ENCODE results near the gene FOLR1. TPM values are rescaled to one million over a fixed set of nuclear protein-coding genes. Genes with fewer than 3 reads are reported as not detected.
A peak's percentile ranks its signal among the peaks of the same experiment; 100 is the strongest.
"Not testable (repeated sequence)": the region's sequence is repeated elsewhere in the genome, so short reads cannot be mapped to it uniquely, and the experiment has no call there.

Gene FOLR1
- total RNA-seq, 1 donor from 2014 or later, result 108 TPM

GRCh38 chr11:72181553-72181958, 10.4 kb upstream of the FOLR1 start:
- not testable (repeated sequence) for DNase-seq (ENCODE audit: low read depth)

DNA sequence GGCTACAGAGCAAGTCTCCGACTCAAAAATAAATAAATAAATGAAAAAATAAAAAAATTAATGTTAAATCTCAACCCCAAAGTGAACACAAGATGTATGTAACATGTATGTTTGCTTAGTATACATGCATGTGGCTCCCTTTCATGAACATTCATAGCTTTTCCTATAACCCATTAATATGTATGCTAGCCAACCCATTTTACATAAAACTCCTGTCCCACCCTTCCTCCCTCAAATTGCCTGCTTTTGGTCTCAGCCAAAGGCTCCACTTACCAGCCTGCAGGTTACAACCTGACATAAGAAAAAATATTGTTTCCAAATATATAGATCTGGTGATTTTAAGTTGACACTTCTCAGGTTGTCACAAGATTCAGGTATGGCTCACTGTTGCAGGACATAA, 3.7 kb upstream of the FOLR1 start:
- no peak for DNase-seq (ENCODE audit: low read depth)

- DNase-seq (ENCODE audit: low read depth), result peak; percentile 50
Observed at GRCh38 chr11:72189455-72190250, 2.3 kb upstream of the FOLR1 start.

- DNase-seq (ENCODE audit: low read depth), result no peak
Observed at GRCh38 chr11:72190631-72191071, 1.3 kb upstream of the FOLR1 start.

DNA sequence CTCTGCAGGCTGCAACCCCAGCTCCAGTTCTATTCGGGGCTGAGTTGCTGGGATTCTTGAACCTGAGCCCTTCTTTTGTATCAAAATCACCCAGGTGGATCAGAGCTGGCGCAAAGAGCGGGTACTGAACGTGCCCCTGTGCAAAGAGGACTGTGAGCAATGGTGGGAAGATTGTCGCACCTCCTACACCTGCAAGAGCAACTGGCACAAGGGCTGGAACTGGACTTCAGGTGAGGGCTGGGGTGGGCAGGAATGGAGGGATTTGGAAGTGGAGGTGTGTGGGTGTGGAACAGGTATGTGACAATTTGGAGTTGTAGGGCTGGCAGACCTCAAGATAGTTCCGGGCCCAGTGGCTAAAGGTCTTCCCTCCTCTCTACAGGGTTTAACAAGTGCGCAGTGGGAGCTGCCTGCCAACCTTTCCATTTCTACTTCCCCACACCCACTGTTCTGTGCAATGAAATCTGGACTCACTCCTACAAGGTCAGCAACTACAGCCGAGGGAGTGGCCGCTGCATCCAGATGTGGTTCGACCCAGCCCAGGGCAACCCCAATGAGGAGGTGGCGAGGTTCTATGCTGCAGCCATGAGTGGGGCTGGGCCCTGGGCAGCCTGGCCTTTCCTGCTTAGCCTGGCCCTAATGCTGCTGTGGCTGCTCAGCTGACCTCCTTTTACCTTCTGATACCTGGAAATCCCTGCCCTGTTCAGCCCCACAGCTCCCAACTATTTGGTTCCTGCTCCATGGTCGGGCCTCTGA, 3.8 kb downstream of the FOLR1 start:
- no peak for DNase-seq (ENCODE audit: low read depth)

DNA sequence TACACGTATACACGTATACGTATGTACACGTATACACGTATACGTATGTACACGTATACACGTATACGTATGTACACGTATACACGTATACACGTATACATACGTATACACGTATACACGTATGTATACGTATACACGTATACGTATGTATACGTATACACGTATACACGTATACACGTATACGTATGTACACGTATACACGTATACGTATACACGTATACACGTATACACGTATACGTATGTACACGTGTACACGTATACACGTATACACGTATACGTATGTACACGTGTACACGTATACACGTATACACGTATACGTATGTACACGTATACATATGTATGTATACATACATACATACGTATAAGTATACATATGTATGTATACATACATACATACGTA, 9.5 kb downstream of the FOLR1 start:
- DNase-seq (ENCODE audit: low read depth), result not testable (repeated sequence)

DNA sequence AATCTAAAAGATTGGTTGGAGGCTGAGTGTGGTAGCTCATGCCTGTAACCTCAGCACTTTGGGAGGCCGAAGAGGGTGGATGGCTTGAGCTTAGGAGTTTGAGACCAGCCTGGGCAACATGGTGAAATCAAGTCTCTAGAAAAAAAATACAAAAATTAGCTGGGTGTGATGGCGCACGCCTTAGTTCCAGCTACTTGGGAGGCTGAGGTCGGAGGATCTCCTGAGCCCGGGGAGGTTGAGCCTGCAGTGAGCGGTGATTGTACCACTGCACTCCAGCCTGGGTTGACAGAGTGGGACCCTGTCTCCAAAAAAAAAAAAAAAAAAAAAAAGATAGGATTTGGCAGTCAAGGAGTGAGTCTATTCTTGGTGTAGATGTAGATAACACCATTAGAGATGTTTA, 10.6 kb downstream of the FOLR1 start:
- DNase-seq (ENCODE audit: low read depth), result no peak

DNA sequence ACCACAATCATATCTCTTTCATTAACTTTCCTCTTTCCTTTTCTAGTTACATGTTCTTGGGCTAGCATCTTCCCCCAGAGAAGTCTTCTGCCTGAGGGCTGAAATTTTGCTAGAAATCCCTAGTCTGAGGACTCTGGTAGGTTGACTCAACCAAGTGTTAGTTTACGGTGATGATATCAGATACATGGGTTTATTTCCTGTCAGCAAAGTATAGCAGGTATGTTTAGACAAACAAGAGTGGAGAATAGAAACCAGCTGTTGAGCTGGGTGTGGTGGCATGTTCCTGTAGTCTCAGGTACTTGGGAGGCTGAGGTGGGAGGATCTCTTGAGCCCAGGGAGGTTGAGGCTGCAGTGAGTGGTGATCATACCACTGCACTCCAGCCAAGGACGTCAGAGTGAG, 11.2 kb downstream of the FOLR1 start:
- no peak for DNase-seq (ENCODE audit: low read depth)

GRCh38 chr11:72204886-72205285, 12.9 kb downstream of the FOLR1 start:
- DNase-seq (ENCODE audit: low read depth), result peak; percentile 51

GRCh38 chr11:72206794-72207193, 14.9 kb downstream of the FOLR1 start:
- DNase-seq (ENCODE audit: low read depth), result not testable (repeated sequence)

- no peak for DNase-seq (ENCODE audit: low read depth)
Observed at GRCh38 chr11:72208281-72208680, 16.3 kb downstream of the FOLR1 start.

- DNase-seq (ENCODE audit: low read depth), result no peak
Observed at GRCh38 chr11:72209101-72209500, 17.2 kb downstream of the FOLR1 start.

GRCh38 chr11:72216638-72217037, 24.7 kb downstream of the FOLR1 start, which contains the start of gene FOLR2:
Gene FOLR2, plus strand, starts transcription at chr11:72216794. Its CDS starts 1,791 bp downstream, at chr11:72218585.
- DNase-seq (ENCODE audit: low read depth), result no peak

DNA sequence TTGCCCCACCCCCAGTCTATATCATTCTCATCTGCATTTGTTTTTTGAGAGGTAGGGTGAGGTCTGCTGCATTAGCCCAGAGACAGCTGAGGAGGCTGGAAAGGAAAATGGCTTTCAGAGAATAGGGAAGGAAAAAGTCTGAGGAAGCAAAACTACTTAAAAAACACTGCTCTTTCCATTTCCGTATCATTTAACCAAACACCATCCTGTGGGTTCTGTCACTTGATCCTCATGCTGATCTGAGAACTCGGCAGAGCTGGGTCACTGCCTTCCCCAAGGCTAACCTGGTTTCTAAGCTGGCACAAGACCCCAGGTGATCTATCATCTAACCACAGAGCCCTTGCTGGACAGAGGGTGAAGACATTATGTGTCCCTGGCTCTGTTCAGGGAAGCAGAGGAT, 25.9 kb downstream of the FOLR1 start:
- no peak for DNase-seq (ENCODE audit: low read depth)

DNA sequence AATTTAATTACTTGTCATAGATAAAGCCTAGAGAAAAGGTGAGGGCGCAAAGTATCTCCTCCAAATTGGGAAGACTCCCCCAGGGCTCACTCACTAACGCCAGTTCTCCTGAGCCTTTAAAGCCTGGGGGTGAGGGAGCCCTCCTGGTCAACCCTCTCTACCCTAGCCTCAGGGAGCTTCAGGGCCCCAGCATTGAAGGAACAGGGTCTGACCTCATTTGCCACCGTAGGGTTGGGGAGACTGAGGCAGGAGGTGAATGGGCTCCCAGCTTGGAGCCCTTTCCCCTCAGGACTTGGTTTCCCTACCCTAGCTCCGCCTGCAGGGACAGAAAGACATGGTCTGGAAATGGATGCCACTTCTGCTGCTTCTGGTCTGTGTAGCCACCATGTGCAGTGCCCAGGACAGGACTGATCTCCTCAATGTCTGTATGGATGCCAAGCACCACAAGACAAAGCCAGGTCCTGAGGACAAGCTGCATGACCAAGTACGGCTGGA, 26.4 kb downstream of the FOLR1 start:
- no peak for DNase-seq (ENCODE audit: low read depth)

DNA sequence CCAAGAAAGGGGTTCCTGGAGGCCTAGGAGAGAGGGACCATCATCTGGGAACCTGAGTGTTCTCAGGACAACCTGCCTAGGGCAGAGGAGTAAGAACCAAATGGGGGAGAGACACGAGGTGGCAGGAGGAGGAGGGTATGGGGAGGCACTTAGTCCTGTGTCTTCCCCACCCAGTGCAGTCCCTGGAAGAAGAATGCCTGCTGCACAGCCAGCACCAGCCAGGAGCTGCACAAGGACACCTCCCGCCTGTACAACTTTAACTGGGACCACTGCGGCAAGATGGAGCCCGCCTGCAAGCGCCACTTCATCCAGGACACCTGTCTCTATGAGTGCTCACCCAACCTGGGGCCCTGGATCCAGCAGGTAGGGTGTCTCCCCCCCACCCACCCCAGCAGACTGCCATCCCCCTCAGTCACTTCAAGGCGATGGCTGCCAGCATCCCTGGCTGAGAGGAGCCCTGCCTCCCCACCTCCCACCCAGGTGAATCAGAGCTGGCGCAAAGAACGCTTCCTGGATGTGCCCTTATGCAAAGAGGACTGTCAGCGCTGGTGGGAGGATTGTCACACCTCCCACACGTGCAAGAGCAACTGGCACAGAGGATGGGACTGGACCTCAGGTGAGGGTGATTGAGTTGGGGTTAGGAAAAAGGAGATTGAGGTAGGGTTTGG, 28.9 kb downstream of the FOLR1 start:
- DNase-seq (ENCODE audit: low read depth), result no peak

GRCh38 chr11:72221386-72222075, 29.6 kb downstream of the FOLR1 start:
- DNase-seq (ENCODE audit: low read depth), result no peak

DNA sequence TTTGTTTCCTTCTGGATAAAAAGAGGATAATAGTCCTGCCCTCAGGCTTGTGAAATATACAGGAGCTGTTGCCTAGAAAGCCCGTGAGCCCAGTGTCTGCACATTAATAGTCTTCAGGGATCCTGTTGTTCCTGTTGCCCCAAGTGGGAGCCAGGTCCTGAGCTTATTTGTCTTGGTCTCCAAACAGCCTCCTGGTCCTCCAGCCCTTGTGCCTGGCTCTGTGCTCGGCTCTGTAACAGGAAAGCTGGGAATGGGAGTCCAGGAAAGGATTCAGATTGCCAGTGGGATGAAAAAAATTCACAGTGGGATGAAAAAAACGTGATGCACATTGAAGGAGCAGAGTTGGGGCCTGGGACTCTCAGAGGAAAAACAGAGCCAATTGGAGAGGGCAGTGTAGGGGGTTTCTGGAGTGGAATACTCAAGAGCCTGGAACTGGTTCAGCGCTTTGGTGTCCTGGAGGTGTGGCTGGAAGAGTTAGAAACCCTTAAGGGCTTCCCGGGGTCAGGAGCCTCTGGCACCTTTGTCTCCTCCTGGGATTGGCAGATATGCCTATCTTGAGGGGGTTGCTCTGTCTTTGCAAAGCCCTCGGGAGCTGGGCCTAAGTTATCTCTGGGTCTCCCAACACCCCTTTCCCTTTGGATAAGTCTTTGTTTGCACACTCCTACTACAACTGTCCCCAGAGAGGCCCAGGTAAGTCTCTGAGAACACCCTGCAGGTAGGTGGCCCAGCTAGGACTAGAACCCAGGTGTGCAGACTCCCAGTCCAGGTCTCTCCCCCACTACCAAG, 30.4 kb downstream of the FOLR1 start:
- no peak for DNase-seq (ENCODE audit: low read depth)

- peak; percentile 78 for DNase-seq (ENCODE audit: low read depth)
Observed at GRCh38 chr11:72222907-72223614, 31.1 kb downstream of the FOLR1 start.

Measured in renal cortical epithelial cell (primary cell).